Adrenal gland (tissue), 5 donors: ENCODE results near the gene PSMG3.

ENCODE experiments used
- CTCF ChIP-seq, 6 experiments: fragments of 450-650 bp in 4 of 6; fragments of 200-600 bp in 2 of 6; sonication (generic) in 1 of 6; IDR thresholded peaks; 1 replicate in 5 of 6; 2 replicates in 1 of 6; pipeline versions ENCODE4 v1.5.1 to v1.8.0; 2016 to 2021; ENCODE audit warnings: antibody characterized with exemption in 6 of 6, mild to moderate bottlenecking in 2 of 6, moderate library complexity in 1 of 6
- POLR2A ChIP-seq, 2 donors: fragments of 450-650 bp; IDR thresholded peaks; one replicate each; pipeline ENCODE4 v1.6.1; 2017; ENCODE audit warnings: antibody characterized with exemption in 2 of 2, mild to moderate bottlenecking in 2 of 2, moderate library complexity in 1 of 2
- donor health status: DM: no; HTN: no; CAD: no.

- TF ChIP-seq CTCF (IDR thresholded peaks at IDR 0.05) = no peak
- TF ChIP-seq POLR2A (IDR thresholded peaks at IDR 0.05) = no peak
These were observed 32.6 kb upstream of the PSMG3 start for GRCh38 chr7:1602386-1602785.
